Measurements from ENCODE around the gene IFITM10.

- TF ChIP-seq OSR1 (CRISPR knock-in tag; IDR thresholded peaks at IDR 0.05) (no peak), RARB (CRISPR knock-in tag; IDR thresholded peaks at IDR 0.05) (no peak), CSDC2 (CRISPR knock-in tag; IDR thresholded peaks at IDR 0.05) (no peak)
Observed at GRCh38 chr11:1691026-1691877, 59.1 kb downstream of the IFITM10 start.
